ENCODE measurements around the gene MICAL1.
"Not testable (repeated sequence)": the region's sequence is repeated elsewhere in the genome, so short reads cannot be mapped to it uniquely, and the experiment has no call there.

MICAL1 gene

DNA sequence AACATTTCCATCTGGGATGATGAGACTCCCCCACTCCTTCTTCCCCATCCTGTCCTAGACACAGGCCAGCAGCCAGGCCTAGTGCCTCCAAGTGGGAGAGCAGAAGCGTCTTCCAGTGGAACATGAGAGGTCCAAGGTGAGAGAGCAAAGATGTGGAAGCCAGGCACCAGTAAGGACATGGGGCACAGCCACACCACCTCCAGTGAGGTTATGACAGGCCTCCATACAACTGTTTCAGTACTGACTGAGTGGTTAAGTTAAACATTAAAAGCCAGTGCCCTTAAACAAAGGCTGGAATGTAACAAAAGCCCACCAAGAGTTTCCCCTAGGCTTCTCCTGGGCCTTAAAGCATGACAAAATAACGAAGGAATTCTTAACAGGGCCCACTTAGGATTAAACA lies 22.2 kb upstream of the MICAL1 start:
- DNase-seq (ENCODE audit: low spot score): no peak

GRCh38 chr6:109477184-109477583 lies 21.6 kb upstream of the MICAL1 start:
- no peak for DNase-seq (ENCODE audit: low spot score)

- DNase-seq (ENCODE audit: low spot score): no peak
These were observed 20.1 kb upstream of the MICAL1 start for GRCh38 chr6:109475625-109476024.

DNA sequence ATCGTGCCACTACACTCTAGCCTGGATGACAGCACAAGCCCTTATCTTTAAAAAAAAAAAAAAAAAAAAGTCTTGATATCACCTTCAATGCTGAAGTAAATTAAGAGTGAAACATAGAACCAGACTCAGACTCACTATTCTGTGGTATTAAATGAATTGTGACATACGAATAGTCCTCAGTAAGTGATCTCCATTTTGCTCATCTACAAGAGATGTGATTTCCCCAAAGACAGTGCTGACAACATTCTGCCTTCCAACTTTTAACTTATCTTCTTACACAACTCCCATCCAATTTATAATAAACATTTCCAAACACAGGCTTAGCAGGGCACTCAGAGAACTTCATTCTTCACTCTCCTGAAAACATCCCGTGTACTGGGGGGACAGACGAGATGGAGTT lies 19.4 kb upstream of the MICAL1 start:
- DNase-seq (ENCODE audit: low spot score): no peak

GRCh38 chr6:109473120-109473519 lies 17.5 kb upstream of the MICAL1 start:
- no peak for DNase-seq (ENCODE audit: low spot score)

GRCh38 chr6:109472132-109472995 lies 16.8 kb upstream of the MICAL1 start:
- no peak for DNase-seq (ENCODE audit: low spot score)

DNA sequence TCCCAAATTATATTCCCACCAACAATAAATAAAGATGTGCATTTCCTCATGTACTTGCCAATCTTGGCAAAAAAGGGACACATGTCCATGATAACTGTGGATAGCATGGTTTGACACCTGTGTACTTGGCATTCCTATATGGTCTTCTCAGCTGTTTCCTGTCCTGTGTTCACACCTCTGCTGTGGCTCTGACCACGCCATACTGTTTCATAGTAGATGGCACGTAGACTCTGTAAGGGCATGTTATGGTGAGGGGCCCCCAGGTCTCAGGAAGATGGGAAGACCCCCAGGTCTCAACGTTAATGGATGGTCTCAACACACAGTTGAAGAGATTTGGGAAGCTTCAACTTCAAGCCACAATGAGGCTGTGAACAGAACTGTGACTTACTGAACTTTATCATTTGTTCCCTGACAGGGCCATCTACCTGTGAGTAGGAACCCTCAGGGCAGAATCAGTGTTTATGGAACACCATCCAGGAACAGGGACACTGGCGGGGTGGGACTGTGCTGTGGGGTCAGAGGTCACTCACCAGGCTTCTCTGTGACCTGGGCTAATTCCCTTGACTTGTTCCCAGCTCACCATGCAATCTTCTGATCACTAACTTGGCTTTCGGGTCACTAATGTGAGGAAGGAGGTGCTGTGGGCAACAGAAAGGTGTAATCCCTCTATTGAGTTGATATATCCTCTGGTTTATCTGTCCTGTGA lies 15.7 kb upstream of the MICAL1 start:
- DNase-seq (ENCODE audit: low spot score): no peak

- no peak for DNase-seq (ENCODE audit: low spot score)
These were observed 14.1 kb upstream of the MICAL1 start for GRCh38 chr6:109469591-109470189.

GRCh38 chr6:109467696-109468095 lies 12.1 kb upstream of the MICAL1 start:
- no peak for DNase-seq (ENCODE audit: low spot score)

DNA sequence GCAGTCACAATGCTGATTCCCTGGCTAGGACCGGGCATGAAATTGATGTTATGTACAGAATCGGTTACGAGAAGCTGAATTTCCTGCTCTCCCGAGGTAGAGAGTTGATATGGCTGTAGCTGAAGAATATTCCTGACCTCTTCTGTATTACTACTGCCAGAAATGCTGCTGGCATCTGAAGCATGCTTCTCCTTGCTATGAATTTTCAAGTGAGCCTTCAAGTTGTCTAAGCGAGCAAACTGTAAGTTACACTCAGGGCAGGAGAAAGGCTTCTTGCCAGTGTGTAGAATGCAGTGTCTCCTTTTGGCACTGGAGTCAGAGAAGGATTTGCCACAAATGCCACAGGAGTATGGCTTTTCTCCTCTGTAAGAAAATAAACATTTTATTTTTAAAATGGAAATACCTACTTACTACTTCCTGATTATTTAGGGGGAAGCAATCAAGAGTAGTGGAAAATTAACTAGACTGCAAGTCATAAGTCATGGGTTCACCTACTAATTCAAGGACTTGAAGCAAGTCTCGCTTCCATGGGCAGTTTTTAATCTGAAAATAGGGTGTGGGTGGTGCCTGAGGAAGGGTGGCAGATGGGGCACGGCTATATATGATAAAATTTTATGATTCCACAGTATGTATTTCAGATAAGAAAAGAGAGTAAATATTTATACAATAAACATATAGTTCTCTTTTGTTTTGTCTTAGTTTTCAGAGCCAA lies 10.8 kb upstream of the MICAL1 start:
- no peak for DNase-seq (ENCODE audit: low spot score)

- no peak for DNase-seq (ENCODE audit: low spot score)
These were observed 10.2 kb upstream of the MICAL1 start for GRCh38 chr6:109465772-109466171.

GRCh38 chr6:109461733-109462526 lies 6.4 kb upstream of the MICAL1 start:
- DNase-seq (ENCODE audit: low spot score): no peak

DNA sequence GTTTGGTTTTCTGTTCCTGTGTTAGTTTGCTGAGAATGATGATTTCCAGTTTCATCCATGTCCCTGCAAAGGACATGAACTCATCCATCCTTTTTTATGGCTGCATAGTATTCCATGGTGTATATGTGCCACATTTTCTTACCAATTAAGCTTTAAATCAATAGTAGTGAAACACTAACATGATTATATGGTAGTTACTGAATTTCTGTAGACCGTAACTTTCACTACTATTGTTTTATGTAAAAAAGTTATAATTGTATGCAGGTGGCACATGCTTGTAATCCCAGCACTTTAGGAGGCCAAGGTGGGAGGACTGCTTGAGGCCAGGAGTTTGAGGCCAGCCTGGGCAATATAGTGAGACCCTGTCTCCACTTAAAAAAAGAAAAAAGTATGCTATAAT lies 5.6 kb upstream of the MICAL1 start:
- not testable (repeated sequence) for DNase-seq (ENCODE audit: low spot score)

DNA sequence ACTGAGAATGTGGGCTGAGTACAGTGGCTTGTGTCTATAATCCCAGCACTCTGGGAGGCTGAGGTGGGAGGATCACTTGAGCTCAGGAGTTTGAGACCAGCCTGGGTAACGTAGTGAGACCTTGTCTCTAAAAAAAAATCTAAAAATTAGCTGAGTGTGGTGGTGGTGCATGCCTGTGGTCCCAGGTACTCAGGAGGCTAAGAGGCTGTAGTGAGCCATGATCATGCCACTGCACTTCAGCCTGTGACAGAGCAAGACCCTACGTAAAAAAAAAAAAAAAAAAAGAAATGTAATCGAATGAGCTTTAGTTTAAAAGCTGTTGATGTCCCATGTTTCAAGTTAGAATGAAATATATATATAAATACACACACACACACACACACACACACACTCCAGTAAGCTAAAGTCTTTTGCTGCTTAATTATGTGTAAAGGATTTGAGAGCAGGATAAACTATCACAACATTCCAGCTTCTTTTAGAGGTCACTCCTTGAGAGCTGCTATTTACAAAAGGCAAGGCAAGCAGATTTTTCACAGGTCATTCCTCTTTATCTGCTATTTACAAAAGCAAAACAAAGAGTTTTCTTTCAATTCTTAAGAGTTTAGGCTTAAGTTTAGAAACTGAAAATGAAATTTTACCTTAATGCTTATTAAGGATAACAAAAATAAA lies 4.7 kb upstream of the MICAL1 start:
- no peak for DNase-seq (ENCODE audit: low spot score)

GRCh38 chr6:109458774-109459531 lies 3.4 kb upstream of the MICAL1 start:
- no peak for DNase-seq (ENCODE audit: low spot score)

DNA sequence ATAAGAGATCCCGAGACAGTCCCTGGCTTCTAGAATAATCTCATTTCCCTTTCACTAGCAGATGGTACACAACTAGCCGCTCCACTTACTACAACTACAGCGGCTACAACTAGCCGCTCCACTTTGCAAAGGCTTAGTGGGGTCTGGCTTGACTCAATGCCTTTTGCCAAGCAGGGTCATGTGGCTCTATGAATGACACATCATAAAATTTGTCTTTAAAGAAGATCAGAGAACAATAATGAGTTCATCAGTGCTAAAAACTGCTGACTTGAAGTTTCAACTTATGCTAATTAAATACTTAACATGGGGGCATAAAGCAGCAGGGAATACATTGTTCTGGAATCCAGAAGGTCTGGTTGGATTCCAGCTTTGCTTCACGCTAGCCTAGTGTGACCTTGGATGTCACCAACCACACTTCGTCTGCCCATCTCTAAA lies 2.0 kb upstream of the MICAL1 start:
- DNase-seq (ENCODE audit: low spot score): no peak

GRCh38 chr6:109456710-109457561 lies 1.4 kb upstream of the MICAL1 start:
- no peak for DNase-seq (ENCODE audit: low spot score)

DNA sequence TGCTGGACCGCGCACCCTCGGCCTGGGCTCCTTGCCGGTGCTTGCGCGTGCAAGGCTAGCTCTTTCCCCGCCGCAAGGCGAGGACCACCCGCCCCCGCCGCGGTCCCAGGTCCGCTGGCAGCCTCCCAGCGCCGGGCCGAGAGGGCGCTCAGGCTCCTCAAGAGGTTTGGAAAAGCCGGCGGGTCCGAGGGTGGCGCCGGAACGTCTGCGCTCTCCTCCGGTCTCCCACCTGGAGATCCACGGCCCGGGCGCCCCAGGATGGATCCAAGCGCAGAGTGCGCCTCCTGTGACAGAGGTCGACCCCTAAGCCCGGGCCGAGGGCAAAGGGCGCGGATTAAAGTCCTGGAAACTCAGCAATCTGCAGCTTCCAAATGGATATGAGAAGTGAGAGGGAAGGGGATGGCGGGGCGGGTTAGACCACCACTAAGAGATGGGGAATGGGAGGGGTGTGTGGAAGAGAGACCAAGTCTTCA lies 575 bp upstream of the MICAL1 start:
- DNase-seq (ENCODE audit: low spot score): peak; percentile 60

Measured in iPS-NIHi11 (cell line).